GM19025 (cell line): ENCODE measurements around the gene LPCAT1.
"Not testable (repeated sequence)": the region's sequence is repeated elsewhere in the genome, so short reads cannot be mapped to it uniquely, and the experiment has no call there.

Source experiments
- ATAC-seq: cut with Tn5 transposase; IDR thresholded peaks from one replicate; pipeline ENCODE4 v1.9.1; 2021; ENCODE audit warnings: mild to moderate bottlenecking, low read depth, moderate library complexity; ENCODE audit not compliant: unreplicated experiment

LPCAT1 gene

DNA sequence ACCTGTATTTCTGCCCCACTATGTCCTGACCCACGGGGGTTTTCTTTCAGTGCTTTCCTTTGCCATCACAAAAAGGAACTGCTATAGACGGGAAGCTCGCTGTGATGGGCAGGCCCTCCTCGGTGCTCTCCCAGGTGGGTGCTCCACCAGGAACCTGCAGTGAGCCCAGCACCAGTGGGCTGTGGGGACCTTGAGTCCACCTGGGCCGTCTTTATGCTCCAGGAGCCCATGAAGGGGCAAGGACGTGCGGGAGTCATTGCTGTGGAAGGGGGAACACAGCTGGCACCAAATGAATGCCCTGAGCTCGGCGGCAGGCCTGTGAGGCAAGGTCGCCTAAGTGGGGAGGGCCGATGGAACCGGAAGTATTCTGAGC is 41.8 kb downstream of the LPCAT1 start:
- ATAC-seq = no peak

DNA sequence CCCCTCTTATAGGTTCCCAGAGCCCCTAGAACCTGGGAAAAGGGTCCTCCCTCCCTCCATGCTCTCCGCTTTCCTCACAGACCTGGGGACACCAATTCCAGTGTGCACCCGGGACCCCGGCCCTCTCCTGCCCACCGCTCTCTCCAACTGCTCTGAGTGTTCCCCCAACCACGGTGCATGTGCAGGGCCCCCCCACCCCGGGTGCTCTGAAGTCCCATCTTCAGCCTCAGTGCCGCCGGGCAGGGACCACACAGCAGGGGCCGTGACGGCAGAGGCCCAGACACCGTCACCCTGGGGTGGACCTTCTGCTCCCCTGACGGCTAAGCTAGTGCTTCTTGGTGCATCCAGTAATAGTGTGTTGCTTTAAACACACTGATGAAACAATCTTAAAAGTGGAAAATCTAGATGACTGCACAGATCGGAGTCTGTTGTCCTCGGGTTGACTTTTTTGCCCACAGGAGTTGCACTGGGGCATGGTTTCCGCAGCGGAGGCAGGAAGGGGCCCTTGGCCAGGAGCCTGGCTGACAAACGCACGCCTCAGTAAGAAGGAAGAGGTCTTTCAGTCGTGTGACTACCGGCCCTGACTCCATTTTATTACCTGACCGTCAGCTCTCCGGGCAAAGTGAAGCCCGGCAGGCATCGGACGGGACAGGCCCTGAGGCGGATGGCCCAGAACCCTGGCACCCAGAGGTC is 42.3 kb downstream of the LPCAT1 start:
- ATAC-seq = no peak

DNA sequence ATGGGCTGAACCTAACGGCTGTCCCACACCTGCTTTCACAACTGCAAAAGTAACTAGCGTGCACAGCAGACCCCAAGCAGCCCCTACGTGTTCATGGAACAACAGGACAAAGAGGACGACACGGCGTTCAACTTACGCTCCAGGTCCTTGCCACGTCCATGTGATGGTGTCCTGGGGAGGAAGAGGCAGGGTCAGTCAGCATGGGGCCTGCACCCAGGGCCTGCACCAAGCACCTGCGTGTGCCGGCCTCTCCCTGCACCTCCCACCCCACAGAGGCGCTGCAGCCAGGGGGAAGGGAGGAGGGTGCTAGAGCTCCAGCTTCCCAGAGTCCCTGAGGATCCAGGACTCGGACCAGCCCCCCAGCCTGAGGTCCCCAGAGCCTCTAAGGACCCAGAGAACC is 43.0 kb downstream of the LPCAT1 start:
- ATAC-seq = no peak

DNA sequence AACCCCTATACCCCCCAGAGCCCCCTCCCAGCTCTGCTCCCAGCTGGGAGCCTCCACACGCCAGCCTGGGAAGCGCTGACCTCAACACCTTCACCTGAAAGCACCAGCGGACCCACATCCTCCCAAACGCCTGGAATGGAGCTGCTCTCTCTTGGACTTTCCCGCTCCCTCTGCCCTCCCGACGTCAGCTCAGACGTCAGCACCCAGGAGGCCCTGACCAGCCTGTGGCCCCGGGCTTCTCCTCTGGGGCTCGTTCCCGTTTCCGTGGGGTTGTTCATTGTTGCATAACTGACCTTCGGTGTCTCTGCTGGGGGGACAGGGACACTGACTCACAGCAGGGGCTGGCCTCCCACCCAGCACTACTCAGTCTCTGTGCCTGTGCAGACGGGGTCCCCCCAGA is 43.5 kb downstream of the LPCAT1 start:
- no peak for ATAC-seq

DNA sequence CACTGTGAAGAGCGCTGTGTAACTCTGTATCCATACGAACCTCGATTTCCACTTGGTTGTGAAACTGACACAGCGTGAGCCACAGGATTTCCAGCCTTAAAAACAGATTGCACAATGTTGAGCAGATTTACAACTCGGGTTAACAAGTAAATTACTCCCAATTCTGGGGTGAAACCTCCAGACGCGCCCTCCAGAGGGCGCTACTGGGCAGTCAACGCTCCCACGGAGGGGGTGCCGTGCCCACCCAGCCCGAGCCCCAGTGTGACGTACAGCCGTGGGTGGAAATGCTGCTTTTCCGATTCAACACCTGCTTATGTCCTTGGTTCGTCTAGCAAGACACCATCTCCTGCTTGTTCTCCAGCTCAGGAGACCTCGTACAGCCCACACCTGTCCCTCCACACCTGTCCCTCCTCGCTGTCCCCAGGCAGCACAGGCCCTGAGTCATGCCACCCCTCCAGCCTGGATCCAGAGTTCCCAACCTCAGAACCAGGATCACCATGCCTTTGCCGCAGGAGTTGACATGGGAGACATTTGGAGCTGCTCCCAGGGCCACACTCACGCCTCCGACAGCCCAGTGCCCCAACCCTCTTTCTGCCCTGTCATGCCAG is 44.1 kb downstream of the LPCAT1 start:
- no peak for ATAC-seq

DNA sequence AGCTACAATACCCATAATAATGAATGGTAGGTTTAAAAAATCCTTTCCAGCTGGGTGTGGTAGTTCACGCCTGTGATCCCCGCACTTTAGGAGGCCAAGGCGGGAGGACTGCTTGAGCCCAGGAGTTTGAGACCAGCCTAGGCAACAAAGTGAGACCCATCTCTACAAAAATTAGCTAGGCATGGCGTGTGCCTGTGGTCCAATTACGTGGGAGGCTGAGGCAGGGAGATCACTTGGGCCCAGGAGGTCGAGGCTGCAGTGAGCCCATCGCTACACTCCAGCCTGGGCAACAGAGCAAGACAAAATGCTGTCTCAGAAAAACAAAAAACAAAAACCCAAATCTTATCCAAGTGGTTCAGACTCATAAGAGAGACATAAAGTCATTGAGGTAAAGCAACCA is 44.7 kb downstream of the LPCAT1 start:
- ATAC-seq = no peak

DNA sequence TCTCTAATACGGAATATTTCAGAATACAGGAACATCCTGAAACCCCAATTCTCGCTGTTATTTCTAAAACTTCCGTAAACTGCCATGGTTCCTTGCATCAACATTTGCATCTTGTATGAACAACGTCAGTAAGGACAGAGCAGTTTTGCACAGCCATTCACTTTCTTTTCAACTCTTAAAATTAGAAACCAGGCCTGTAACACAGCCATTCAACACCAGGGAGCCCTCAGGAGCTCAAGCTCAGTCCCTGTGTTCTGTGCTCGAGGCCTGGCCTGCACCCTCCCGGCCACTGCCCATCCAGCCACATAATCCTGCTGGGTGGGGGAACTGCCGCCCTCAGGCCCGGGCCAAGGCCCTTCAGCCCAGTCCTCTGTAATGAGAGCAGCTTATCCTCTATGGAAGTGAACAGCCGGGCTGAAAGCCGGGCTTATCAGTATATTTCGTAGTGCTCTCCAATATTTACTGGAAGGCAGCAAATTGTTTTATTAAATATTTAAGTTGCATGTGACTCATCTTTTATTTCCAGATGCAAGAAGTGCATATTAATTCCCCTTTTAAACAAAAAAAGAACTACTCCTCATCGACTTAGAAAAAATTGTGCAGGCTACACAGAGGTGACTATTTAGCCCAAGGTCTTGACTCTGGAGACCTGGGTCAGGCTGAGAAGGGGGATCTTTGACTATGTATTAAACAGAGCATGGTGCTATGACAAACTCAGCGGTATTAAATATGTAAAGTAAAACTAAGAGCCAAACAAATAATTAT is 45.3 kb downstream of the LPCAT1 start:
- no peak for ATAC-seq

DNA sequence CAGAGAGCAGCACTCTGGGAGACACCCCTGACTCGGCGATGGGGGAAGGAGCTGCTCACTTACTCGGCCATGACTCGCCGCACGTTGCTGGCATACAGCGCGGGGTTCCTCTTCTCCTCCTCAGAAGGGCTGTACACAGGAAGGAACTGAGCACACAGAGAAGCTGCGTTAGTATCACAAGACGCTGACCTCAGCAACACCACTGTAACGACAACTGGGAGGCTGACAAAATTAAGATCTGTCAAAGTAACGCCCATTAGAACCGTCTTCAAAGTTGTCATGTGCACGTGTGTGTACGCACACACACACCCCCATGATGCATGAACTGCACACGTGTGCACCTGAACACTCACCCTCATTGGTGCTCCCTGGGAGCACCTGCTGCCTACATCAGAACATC is 46.4 kb downstream of the LPCAT1 start:
- no peak for ATAC-seq

DNA sequence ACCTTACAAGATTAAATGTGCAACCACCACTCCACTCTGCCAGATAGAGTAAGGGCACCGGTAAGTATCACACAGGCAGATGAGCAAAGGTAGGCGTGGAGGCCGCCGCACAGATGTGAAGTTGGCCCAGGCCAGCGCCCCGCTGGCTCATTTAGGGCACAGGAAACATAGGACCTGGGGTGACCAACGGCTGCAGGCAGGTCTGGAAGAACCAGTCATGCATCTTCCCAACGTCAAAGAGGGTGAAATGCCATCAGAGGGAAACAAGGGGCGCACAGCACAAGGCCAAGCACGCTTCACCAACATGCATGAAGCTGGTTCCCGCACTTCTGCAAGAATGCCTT is 46.8 kb downstream of the LPCAT1 start:
- ATAC-seq = no peak

DNA sequence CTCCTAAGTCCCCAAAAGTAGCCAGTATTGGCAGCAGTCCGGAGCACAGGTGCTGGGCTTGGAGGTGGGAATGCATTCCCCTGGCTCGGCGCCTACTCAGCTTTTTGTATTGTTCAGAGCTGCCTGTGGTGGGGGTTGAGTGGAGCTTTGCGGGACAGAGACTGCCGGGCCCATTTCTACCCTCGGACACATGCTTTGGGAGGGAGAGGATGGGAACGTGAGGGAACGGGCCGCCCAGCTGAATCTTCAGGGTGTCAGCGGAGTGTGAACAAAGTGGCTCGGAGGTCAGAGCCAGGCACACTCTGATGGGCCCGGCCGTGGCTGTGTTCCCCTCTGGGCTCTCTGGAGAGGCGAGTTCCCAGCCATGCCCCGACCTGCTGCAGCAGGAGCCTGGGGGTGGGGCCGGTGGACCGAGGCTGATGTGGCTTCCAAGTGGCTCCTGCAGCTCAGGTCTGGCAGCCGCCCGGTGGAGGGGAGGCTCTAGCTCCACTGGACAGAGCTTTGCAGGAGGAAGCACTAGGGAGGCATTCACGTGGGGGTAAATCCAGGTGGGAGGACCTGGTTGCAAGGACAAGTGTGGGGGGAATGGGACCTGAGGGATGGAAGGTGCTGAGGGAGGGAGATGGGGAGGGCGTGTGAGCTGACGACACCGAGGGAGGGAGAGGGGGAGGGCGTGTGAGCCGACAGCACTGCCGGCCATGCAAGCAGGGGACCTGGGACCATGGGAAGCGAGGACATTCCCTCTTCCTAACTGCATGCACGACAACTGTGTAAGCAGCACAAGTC is 47.4 kb downstream of the LPCAT1 start:
- no peak for ATAC-seq

DNA sequence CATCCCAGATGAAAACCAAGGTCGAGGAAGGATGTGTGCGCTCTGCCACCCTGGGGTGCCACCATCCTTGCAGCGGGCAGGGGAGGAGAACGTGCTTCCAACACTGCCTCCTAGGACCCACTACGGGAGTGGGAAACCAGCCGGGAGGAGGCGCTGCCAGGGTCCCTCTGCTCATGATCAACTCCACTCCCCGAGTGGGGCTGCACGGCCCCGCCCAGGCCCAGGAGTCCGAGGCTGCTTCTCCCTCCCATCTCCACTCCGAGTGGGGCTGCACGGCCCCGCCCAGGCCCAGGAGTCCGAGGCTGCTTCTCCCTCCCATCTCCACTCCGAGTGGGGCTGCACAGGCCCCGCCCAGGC is 48.2 kb downstream of the LPCAT1 start:
- ATAC-seq = not testable (repeated sequence)

DNA sequence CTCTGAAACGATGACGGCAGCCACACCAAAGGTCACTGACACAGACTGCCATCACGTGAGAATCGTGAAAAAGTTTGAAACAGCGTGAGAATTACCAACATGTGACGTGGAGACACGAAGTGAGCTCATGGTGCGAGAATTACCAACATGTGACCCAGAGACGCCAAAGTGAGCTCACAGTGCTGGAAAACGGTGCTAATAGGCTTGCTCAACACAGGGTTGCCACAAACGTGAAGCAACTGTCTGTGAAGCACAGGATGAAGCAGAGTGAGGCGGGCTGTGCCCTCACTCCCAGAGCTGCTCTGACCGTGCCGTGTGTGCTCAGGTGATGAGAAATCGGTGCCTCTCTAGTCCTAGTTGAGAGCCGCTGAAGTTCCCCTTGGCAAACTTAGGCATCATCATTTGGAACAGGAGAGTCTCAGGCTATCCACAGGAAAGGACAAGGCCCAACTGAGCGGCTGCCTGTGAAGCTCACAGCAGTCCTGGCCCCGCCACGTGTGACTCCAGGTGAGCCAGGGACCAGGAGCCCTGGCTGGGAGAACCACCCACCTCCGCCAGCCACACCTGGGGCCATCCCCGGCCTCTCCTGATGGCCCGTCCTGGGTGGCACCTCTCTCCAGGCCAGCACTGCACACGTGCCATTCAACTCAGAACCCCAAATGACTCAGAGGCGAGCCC is 48.8 kb downstream of the LPCAT1 start:
- no peak for ATAC-seq

DNA sequence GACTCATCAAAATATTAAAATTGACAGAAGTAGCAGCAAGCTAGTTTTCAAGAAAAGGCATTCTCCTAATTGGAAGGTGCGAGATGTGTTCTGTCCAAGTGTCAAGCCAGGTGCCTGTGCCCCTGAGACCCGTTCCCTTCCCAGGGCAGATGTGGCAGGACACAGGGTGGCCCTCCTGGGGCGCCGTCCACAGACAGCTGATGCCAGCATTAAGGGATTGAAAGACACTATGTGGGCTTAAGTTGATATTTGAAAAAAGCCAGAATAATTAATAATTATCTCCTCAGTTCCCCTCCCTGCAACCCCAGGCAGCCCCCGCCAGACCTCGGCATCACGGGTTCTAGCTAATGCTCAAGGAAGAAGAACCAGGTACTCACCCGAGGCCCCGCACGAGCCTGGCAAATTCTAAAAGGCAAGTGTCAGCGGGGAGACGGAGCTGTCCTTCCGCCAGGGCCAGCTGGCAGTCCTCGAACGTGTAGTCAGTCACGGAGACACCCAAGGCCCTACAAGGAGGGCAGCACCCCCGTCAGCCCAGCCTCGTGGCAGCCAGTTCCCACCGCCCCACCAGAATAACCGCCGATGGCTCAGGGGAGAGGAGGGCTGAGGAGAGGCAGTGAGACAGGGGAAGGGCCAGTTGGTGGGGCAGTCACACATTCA is 49.4 kb downstream of the LPCAT1 start:
- no peak for ATAC-seq

DNA sequence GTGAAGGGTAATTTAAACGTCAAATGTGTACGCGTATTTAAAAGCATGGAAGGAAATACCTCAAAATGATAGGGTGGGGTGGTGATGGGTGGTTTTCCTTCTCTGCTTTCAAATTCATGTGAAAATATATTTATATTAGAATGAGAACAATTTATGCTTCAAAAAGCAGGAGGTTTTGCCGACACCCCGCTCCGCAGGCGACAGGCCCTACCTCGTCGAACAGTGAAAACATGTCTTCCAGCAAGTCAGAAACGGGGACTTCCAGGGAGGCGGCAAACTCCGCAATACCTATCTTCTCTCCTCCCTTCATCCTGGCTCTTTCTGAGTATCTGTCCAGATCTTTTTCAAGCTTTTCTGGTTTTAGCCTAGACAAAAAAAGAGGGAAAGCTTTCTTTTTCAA is 50.0 kb downstream of the LPCAT1 start:
- no peak for ATAC-seq

DNA sequence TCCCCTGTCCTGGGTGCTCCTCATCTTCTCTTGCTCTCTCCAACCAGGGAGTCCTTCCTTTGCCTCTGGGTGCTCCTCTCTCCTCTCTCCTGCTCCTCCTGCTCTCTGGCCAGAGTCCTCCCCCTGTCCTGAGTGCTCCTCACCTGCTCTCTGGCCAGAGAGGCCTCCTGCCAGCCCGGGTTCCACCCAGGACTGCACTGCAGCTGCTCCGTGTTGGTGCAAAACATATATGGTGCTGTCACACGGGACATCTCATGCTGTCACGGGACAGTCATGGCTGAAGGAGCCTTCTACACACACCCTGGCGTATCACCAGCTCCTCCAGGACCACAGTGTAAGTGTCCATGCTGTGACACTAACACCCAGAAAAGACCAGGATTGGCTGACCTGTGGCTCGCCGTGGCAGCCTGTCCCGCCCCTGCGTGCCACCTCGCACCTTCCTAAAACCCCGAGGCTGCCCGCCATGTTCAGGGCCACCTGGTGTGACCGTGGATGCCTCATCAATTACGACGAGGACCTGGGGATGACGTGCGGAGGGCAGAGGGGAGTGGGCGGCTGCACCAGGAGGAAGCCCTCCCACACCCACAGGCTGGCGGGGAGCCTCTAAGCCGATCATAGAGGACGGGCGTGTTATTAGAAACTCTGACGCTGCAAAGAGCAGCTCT is 50.7 kb downstream of the LPCAT1 start:
- ATAC-seq = no peak

DNA sequence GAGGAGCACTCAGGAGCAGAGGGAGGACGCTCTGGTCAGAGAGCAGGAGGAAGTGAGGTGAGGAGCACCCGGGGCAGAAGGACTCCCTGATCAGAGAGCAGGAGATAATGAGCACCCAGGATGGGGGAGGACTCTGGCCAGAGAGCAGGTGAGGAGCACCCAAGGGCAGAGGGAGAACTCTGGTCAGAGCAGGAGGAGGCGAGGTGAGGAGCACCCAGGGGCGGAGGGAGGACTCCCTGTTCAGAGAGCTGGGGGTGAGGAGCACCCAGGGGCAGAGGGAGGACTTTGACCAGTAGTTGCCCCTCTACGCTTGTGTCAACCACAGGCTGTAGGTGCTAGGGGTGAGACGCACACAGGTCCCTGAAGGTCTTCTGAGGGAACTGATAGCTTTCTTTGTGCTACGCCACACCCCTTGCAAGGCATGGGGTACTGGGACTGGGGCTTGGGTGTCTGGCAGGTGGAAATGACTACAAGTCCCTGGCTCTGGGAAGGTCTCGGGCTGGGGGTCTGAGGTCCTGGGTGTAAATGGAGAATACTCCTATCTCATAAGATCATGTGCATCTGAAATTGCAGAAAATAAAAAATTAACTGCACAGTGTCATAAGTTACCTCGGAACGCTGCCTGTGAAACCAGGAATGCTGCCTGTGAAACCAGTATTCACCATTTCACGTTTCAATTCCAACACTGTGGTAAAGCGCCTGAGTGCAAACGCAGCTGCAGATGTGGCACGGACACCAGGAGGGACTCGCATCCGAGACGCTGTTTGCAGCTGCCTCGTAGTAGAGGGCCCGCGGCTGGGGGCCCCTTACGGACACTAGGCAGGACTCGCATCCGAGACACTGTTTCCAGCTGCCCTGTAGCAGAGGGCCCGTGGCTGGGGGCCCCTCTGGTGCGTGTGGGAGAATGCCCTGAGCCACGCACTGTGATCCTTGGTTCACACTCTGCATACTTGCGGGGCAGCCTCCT is 51.5 kb downstream of the LPCAT1 start:
- no peak for ATAC-seq

DNA sequence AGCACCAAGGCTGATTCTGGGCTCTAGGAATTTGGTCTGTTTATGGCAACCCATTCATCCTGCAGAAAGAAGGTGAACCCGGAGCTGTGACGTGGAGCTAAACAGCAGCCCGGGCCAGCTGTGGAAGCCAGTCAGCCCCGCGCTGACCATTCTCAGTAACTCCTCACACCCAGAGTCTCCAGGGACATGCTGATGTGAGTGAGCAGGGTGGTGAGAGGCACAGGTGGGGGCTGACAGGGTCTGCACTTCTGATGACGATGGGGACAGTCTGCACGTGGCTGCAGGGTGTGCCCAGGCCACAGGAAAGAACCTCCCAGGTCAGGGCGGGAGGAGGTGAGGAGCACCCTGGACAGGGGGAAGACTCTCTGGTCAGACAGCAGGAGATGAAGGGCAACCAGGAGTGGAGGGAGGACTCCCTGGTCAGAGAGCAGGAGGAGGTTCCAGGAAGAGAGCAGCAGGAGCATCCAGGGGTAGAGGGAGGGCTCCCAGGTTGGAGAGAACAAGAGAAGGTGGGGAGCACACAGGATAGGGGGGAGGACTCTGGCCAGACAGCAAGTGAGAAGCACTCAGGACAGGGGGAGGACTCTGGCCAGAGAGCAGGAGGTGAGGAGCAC is 52.4 kb downstream of the LPCAT1 start:
- no peak for ATAC-seq

DNA sequence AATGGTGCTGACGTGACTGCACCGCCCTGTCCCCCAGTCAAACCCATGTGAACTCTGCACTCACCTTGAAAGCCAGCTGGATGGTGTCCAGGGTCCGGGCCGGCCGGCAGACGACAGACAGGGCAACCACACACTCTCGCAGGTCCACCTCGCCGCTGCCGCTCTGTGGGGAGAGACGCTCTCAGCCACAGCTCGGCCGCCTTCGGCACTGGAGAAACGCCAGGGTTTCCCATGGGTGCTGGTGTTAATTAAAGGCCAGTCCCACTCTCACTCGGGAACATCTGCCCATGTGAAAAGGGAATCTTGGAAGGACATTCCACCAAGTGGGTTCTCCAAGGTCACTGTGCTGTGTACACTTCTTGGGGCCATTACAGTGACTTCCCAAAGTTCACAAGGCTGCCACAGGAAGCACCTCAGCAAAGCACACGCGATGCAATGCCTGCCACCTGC is 53.0 kb downstream of the LPCAT1 start:
- no peak for ATAC-seq
